HCT116 (cell line): ENCODE results near the gene STRAP.

Experiments
- ATF3 ChIP-seq: IDR thresholded peaks from 2 replicates; pipeline ENCODE4 v1.6.1; 2012
- CBX3 ChIP-seq: IDR thresholded peaks from 2 replicates; pipeline ENCODE4 v1.6.1; 2012; ENCODE audit warnings: low read depth
- CTCF ChIP-seq, 3 experiments: fragments of 200-600 bp in 1 of 3; sonication (generic) in 1 of 3; IDR thresholded peaks in 2 of 3; conservative IDR thresholded peaks in 1 of 3; 2 replicates each; pipeline ENCODE4 v1.5.1; 2012 to 2017; ENCODE audit warnings: low read depth in 2 of 3, low read length in 2 of 3, antibody characterized with exemption in 1 of 3, borderline replicate concordance in 1 of 3, control low read depth in 1 of 3, mild to moderate bottlenecking in 1 of 3, mixed read lengths in 1 of 3, mixed run types in 1 of 3, moderate library complexity in 1 of 3; ENCODE audit not compliant: insufficient read depth in 1 of 3
- EZH2 ChIP-seq: fragments of 200-600 bp; sonication (generic); IDR thresholded peaks from 2 replicates; pipeline ENCODE4 v1.6.1; 2017; ENCODE audit warnings: antibody characterized with exemption, mixed run types
- MAX ChIP-seq: IDR thresholded peaks from 2 replicates; pipeline ENCODE4 v1.6.1; 2012
- POLR2A ChIP-seq: IDR thresholded peaks from 2 replicates; pipeline ENCODE4 v1.7.0; 2011; ENCODE audit warnings: borderline replicate concordance; ENCODE audit not compliant: insufficient read depth, insufficient read length; ENCODE audit errors: extremely low read depth
- RAD21 ChIP-seq: IDR thresholded peaks from 2 replicates; pipeline ENCODE4 v1.6.1; 2012; ENCODE audit warnings: low read depth, mild to moderate bottlenecking
- SRF ChIP-seq: IDR thresholded peaks from 2 replicates; pipeline ENCODE4 v1.6.1; 2012; ENCODE audit warnings: low read depth
- YY1 ChIP-seq: IDR thresholded peaks from 2 replicates; pipeline ENCODE4 v1.6.1; 2011; ENCODE audit warnings: low read length, low read depth, moderate library complexity, mild to moderate bottlenecking; ENCODE audit not compliant: insufficient replicate concordance; ENCODE audit errors: extremely low read depth
- ZFX ChIP-seq: fragments of 450-650 bp; IDR thresholded peaks from 2 replicates; pipeline ENCODE4 v1.6.1; 2017

- TF ChIP-seq RAD21 (no peak), ATF3 (no peak), CTCF (IDR thresholded peaks at IDR 0.05 in 2 of 3, conservative IDR thresholded peaks at IDR 0.05 in 1 of 3; ENCODE audit: borderline replicate concordance in 1 of 3, insufficient read depth in 1 of 3, low read depth in 2 of 3, low read length in 2 of 3) (no peak), EZH2 (no peak), YY1 (no peak), POLR2A (no peak), SRF (no peak), CBX3 (no peak), ZFX (no peak), MAX (no peak)
Measured at GRCh38 chr12:15936751-15937150, 54.6 kb downstream of the STRAP start.
